Colonic mucosa (tissue), 4 donors: ENCODE data around the gene CRMP1. TPM values are rescaled to one million over a fixed set of nuclear protein-coding genes. Genes with fewer than 3 reads are reported as not detected.

Source experiments
- DNase-seq: peaks from one replicate; pipeline ENCODE4 v3.0.0-alpha.2; 2020
- H3K27ac ChIP-seq: fragments of 200-600 bp; one replicate; pipeline ENCODE4 v1.8.0; 2021
- H3K27me3 ChIP-seq: fragments of 200-600 bp; one replicate; pipeline ENCODE4 v1.8.0; 2021
- H3K36me3 ChIP-seq: fragments of 200-600 bp; one replicate; pipeline ENCODE4 v1.8.0; 2021
- H3K4me1 ChIP-seq: fragments of 200-600 bp; one replicate; pipeline ENCODE4 v1.8.0; 2021; ENCODE audit warnings: mild to moderate bottlenecking
- H3K4me3 ChIP-seq: fragments of 200-600 bp; one replicate; pipeline ENCODE4 v1.8.0; 2021
- H3K9ac ChIP-seq, 2 donors: one replicate each; pipeline ENCODE4 v1.7.0; 2013; ENCODE audit warnings: control low read depth in 2 of 2, low read depth in 2 of 2, low read length in 2 of 2
- H3K9me3 ChIP-seq: fragments of 200-600 bp; one replicate; pipeline ENCODE4 v1.8.0; 2021
- intact Hi-C: fragments of 100-400 bp; cut with DNase I; formaldehyde crosslinking; loops from one replicate; pipeline ENCODE4 v1.14.1; 2022
- total RNA-seq, 2 donors: library from RNA; stranded (reverse); fragmentation: NEBNext Ultra II Directional in 1 of 2; extraction: Animal tissue kit (Norgen Biotek cat#: 25700) in 1 of 2; gene quantifications; one replicate each; pipeline ENCODE4 v1.2.1, GENCODE V29; 2021
- TF ChIP-seq, protein P1 (sequence below): fragments of 200-600 bp; IDR thresholded peaks from one replicate; pipeline ENCODE4 v1.8.0; 2022; ENCODE audit warnings: antibody characterized with exemption, mild to moderate bottlenecking
- donor health status: healthy.
- donor health status: DM: no; HTN: no; CAD: no.
- donor health status: DM: no; HTN: no; CAD: no.

The CRMP1 gene
- total RNA-seq, 2 donors from 2014 or later, result 0.49 to 1.2 TPM

GRCh38 chr4:5883916-5884315 is 9.0 kb downstream of the CRMP1 start:
- H3K9me3 ChIP-seq, result no peaks in the 10 kb centered on the region
- no peak overlapping the region for H3K9ac ChIP-seq
- no peak for DNase-seq
- no peaks in the 10 kb centered on the region for H3K36me3 ChIP-seq
- H3K27me3 ChIP-seq, result peaks cover 15% of the 10 kb centered on the region
- no peak overlapping the region for H3K27ac ChIP-seq
- H3K4me1 ChIP-seq, result no peaks in the 10 kb centered on the region
- TF ChIP-seq, protein P1, sequence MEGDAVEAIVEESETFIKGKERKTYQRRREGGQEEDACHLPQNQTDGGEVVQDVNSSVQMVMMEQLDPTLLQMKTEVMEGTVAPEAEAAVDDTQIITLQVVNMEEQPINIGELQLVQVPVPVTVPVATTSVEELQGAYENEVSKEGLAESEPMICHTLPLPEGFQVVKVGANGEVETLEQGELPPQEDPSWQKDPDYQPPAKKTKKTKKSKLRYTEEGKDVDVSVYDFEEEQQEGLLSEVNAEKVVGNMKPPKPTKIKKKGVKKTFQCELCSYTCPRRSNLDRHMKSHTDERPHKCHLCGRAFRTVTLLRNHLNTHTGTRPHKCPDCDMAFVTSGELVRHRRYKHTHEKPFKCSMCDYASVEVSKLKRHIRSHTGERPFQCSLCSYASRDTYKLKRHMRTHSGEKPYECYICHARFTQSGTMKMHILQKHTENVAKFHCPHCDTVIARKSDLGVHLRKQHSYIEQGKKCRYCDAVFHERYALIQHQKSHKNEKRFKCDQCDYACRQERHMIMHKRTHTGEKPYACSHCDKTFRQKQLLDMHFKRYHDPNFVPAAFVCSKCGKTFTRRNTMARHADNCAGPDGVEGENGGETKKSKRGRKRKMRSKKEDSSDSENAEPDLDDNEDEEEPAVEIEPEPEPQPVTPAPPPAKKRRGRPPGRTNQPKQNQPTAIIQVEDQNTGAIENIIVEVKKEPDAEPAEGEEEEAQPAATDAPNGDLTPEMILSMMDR, result no peak
- intact Hi-C loops, result no loop called here
- no peak overlapping the region for H3K4me3 ChIP-seq

DNA sequence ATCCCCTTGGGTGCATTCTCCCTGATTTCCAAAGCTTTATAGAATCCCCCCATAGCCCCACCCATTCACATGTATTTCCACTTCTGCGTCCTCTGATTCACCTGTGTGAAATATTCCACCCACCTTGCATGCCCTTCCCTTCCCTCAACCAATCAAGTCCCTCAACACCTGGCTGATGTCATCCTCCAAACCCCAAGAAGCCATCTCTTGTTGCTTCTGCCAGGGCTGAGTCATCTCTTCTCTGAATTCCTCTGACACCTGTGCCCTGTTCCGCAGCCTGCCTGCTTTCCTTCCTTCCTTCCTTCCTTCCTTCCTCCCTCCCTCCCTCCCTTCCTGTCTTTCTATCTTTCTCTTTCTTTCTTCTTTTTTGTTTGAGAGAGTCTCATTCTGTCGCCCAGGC is 9.9 kb downstream of the CRMP1 start:
- Histone ChIP-seq H3K27me3 (peaks cover 8% of the 10 kb centered on the region), H3K9ac (no peak overlapping the region), H3K4me3 (no peak overlapping the region), H3K9me3 (no peaks in the 10 kb centered on the region), H3K36me3 (no peaks in the 10 kb centered on the region), H3K4me1 (no peaks in the 10 kb centered on the region), H3K27ac (no peak overlapping the region)
- DNase-seq, result no peak
- intact Hi-C loops, result no loop called here
- TF ChIP-seq, protein P1, result no peak

DNA sequence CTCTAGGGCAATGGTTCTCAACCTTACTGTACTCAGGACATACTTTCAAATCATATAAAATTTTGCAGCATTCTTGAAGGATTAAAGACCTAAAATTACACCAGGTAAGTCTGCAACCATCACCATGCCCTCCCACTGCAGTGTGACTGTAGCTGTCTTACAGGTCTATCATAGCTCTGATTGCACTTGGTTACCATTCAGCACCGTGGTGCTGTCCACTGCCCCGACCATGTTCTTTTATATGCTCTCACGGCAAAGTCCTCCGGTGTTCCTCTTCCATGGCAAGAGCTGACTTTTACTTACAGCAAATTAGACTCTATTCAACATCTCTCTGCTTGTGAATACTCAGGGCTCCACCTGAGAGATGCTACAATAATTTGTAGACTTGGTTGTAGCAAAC is 11.5 kb downstream of the CRMP1 start:
- intact Hi-C loops, result no loop called here
- no peaks in the 10 kb centered on the region for H3K9me3 ChIP-seq
- H3K36me3 ChIP-seq, result no peaks in the 10 kb centered on the region
- TF ChIP-seq, protein P1, result no peak
- no peak overlapping the region for H3K27ac ChIP-seq
- DNase-seq, result no peak
- no peaks in the 10 kb centered on the region for H3K27me3 ChIP-seq
- no peak overlapping the region for H3K4me3 ChIP-seq
- H3K9ac ChIP-seq, result no peak overlapping the region
- no peaks in the 10 kb centered on the region for H3K4me1 ChIP-seq

GRCh38 chr4:5878359-5878758 is 14.5 kb downstream of the CRMP1 start:
- no peak overlapping the region for H3K27ac ChIP-seq
- H3K4me3 ChIP-seq, result no peak overlapping the region
- intact Hi-C loops, result no loop called here
- H3K9ac ChIP-seq, result no peak overlapping the region
- no peaks in the 10 kb centered on the region for H3K4me1 ChIP-seq
- TF ChIP-seq, protein P1, result no peak
- no peaks in the 10 kb centered on the region for H3K27me3 ChIP-seq
- no peaks in the 10 kb centered on the region for H3K9me3 ChIP-seq
- DNase-seq, result no peak
- H3K36me3 ChIP-seq, result no peaks in the 10 kb centered on the region

DNA sequence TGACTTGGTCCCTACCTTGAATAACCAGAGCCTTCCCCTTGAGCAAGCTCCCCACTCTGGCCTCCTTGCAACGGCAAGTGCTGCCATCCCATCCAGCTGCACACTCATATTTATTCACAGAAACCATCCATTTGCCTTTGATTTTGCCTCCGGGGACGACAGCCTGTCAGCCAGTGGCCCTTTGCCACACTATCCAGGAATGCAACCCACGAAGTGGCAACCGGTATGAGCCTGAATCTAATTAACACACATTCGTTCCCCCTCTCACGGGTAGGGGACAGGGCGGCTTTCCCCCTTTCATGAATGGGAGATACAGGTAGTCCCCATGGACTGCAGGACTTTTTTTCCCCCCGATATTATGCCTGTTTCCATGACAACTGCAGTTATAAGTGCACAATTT is 15.5 kb downstream of the CRMP1 start:
- no peaks in the 10 kb centered on the region for H3K36me3 ChIP-seq
- no peak overlapping the region for H3K9ac ChIP-seq
- H3K4me3 ChIP-seq, result no peak overlapping the region
- intact Hi-C loops, result no loop called here
- H3K27ac ChIP-seq, result no peak overlapping the region
- H3K27me3 ChIP-seq, result no peaks in the 10 kb centered on the region
- H3K9me3 ChIP-seq, result no peaks in the 10 kb centered on the region
- no peaks in the 10 kb centered on the region for H3K4me1 ChIP-seq
- TF ChIP-seq, protein P1, result no peak
- no peak for DNase-seq
